D721Med (cell line): Measurements from ENCODE around the gene ADAM15.

Experiments
- DNase-seq: peaks from one replicate; pipeline ENCODE4 v3.0.0; 2011; ENCODE audit warnings: low spot score; ENCODE audit not compliant: insufficient read length
- FAIRE-seq: peaks from 2 replicates; lab custom pipeline; 2011; peaks lifted over from hg19 to GRCh38; lab: Jason Lieb, UNC
- TF ChIP-seq, protein P1 (sequence below): IDR thresholded peaks from 2 replicates; pipeline ENCODE4 v1.5.1; 2012; ENCODE audit warnings: mild to moderate bottlenecking, control low read depth; ENCODE audit not compliant: insufficient read depth; ENCODE audit errors: missing control alignments

The ADAM15 gene

DNA sequence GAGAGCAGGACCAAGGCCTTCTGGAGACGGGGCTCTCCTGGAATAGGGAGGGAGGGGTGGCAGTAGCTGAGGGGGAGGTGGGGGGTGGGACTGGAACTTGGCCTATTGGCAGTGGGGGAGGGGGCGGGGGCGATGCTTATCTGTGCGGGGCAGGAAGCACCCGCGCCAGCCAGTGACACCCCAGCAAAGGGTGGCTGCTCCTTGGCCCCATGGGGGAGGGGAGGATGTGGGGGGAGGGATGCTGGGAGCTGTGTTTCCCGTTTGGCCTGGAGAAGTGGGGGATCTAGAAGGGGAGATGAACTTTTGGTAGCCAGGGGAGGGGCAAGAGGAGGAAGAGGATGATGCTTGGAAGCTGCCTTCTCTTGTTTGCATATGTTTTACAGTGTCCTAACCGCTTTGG is 37.5 kb upstream of the ADAM15 start:
- FAIRE-seq (no peak), DNase-seq (no peak)
- TF ChIP-seq, protein P1, sequence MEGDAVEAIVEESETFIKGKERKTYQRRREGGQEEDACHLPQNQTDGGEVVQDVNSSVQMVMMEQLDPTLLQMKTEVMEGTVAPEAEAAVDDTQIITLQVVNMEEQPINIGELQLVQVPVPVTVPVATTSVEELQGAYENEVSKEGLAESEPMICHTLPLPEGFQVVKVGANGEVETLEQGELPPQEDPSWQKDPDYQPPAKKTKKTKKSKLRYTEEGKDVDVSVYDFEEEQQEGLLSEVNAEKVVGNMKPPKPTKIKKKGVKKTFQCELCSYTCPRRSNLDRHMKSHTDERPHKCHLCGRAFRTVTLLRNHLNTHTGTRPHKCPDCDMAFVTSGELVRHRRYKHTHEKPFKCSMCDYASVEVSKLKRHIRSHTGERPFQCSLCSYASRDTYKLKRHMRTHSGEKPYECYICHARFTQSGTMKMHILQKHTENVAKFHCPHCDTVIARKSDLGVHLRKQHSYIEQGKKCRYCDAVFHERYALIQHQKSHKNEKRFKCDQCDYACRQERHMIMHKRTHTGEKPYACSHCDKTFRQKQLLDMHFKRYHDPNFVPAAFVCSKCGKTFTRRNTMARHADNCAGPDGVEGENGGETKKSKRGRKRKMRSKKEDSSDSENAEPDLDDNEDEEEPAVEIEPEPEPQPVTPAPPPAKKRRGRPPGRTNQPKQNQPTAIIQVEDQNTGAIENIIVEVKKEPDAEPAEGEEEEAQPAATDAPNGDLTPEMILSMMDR = no peak

DNA sequence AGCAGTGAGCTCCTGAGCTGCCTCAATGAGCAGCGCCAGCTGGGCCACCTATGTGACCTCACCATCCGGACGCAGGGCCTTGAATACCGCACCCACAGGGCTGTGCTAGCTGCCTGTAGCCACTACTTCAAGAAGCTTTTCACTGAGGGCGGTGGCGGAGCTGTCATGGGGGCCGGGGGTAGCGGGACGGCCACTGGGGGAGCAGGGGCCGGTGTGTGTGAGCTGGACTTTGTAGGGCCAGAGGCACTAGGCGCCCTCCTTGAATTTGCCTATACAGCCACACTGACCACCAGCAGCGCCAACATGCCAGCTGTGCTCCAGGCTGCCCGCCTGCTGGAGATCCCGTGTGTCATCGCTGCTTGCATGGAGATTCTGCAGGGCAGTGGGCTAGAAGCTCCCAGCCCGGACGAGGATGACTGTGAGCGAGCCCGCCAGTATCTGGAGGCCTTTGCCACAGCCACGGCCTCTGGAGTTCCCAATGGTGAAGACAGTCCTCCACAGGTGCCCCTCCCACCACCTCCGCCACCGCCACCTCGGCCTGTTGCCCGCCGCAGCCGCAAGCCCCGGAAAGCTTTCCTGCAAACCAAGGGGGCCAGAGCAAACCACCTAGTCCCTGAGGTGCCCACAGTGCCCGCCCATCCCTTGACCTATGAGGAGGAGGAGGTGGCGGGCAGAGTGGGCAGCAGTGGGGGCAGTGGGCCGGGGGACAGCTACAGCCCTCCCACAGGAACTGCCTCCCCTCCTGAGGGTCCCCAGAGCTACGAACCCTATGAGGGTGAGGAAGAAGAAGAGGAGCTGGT is 36.2 kb upstream of the ADAM15 start:
- no peak for FAIRE-seq
- TF ChIP-seq, protein P1 = no peak
- no peak for DNase-seq

DNA sequence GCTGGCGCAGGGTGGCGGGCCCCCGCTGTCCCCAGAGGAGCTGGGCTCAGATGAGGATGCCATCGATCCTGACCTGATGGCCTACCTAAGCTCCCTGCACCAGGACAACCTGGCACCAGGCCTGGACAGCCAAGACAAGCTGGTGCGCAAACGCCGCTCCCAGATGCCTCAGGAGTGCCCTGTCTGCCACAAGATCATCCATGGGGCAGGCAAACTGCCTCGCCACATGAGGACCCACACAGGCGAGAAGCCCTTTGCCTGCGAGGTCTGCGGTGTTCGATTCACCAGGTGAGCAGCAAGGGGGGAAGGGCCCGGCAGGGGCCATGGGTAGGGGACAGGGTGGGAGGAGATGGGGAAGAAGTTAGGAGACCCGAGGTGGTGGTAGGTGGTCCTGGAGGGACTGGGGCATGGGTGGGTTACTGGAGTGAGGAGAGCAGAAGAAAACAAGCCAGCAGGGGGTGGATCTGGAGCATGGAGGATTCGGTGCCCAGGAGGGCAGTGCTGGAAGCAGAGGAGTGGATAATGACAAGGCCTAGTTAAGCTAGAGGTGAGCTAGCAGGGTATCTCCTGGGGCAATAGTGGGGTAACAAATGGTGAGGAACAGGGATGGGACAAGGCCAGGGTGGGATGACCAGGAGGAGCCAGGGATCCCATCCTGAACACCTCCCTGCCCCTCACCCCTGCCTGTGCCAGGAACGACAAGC is 35.4 kb upstream of the ADAM15 start:
- no peak for DNase-seq
- TF ChIP-seq, protein P1 = no peak
- FAIRE-seq = no peak

DNA sequence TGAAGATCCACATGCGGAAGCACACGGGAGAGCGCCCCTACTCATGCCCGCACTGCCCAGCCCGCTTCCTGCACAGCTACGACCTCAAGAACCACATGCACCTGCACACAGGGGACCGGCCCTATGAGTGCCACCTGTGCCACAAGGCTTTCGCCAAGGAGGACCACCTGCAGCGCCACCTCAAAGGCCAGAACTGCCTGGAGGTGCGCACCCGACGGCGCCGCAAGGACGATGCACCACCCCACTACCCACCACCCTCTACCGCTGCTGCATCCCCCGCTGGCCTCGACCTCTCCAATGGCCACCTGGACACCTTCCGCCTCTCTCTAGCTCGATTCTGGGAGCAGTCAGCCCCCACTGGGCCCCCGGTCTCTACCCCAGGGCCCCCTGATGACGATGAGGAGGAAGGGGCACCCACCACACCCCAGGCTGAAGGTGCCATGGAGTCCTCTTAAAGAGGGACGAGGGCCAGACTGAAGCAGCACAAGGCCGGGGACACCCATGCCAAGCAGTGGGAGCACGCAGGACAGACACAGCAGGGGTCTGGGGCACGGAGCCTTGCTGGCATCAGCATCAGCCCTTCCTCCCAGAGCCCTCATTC is 34.8 kb upstream of the ADAM15 start:
- TF ChIP-seq, protein P1 = no peak
- DNase-seq (no peak), FAIRE-seq (no peak)

DNA sequence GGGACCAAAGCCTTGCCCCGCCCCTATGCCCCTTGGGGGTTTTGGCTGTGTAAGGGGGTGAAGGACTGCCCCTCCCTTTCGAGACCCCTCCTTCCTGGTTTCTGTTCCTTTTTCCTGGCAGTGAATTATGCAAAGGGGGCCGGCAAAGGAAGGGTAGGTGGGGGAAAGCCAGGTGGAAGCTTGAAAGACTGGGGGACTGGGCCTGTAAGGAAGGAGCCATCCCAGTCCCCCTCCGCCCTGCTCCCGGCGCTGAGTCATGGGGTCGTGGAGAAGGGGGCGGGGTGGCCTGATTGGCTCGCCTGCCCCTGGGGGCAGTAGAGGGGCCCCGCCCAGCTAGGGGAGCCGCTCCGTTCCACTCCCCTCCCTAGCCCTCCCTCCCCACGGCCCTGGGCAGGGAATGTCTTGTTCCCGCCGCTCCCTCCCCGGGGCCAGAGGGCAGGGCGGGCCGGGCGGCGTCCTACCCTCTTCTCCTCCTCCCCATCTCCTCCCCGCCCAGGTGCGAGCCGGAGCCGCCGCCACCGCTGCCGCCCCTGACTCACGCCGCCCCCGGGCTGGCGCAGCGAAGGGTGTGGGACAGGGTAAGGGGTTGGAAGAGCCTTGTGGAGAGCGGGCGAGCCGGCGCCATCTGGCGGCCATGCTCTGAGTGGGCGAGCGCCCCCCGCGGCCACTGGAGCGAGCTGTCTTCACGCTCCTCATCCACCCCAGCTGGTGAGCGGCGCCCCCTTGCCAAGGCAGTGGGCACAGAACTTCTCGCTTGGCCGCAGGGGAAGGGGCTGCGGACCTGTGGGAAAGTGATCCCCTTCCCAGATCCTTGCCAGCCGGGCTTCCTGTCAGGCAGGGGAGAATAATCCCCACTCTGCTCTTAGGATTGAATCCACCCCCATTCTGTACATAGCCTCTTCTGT is 33.8 kb upstream of the ADAM15 start:
- FAIRE-seq (no peak), DNase-seq (peak; percentile 86)
- TF ChIP-seq, protein P1 = peak; percentile 100

DNA sequence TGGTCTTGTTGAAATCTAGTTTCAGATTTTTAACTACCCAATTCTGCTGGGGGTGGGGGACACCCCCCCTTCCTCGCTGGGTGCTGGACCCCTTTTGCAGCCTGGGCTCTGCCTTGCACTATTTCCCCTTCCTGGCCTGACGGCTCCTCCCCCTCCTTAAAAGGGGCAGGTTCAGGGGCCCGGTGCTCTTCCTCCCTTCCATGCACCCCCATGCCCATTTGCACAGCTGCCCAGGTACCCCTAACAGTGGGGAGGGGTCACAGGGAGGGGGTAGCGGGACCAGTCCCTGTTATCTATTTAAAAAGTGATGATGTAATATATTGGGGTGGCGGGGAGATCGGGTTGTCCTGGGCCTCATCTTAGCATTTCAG is 33.2 kb upstream of the ADAM15 start:
- TF ChIP-seq, protein P1 = no peak
- FAIRE-seq = no peak

More for the DNA sequence above, 33.2 kb upstream of the ADAM15 start:
- no peak for DNase-seq
